IPS-NIHi11 (cell line): ENCODE measurements around the gene POLR2L.

ENCODE experiments used
- DNase-seq: peaks from one replicate; pipeline ENCODE4 v3.0.0; 2012; ENCODE audit warnings: mixed read lengths, low spot score

POLR2L gene

GRCh38 chr11:826836-827145, 15.5 kb downstream of the POLR2L start:
- DNase-seq = no peak

- DNase-seq = no peak
Measured at GRCh38 chr11:826227-826621, 16.1 kb downstream of the POLR2L start.

- no peak for DNase-seq
Measured at GRCh38 chr11:825366-826226, 16.7 kb downstream of the POLR2L start.

GRCh38 chr11:824942-825341, 17.4 kb downstream of the POLR2L start:
- DNase-seq = no peak

GRCh38 chr11:824292-824880, 17.9 kb downstream of the POLR2L start:
- DNase-seq = no peak

- no peak for DNase-seq
Measured at GRCh38 chr11:823441-824291, 18.7 kb downstream of the POLR2L start.

- DNase-seq = no peak
Measured at GRCh38 chr11:821512-822371, 20.6 kb downstream of the POLR2L start.

GRCh38 chr11:820655-821511, 21.4 kb downstream of the POLR2L start:
- DNase-seq = no peak

- DNase-seq = peak; percentile 81
Measured at GRCh38 chr11:819943-820649, 22.2 kb downstream of the POLR2L start.

GRCh38 chr11:819129-819931, 23.0 kb downstream of the POLR2L start:
- DNase-seq = peak; percentile 94

GRCh38 chr11:818396-819128, 23.8 kb downstream of the POLR2L start, which contains the start of gene PNPLA2:
PNPLA2 (plus strand) TSS chr11:818914; CDS start chr11:819719, 805 bp downstream.
- DNase-seq = no peak

GRCh38 chr11:816433-816779, 25.9 kb downstream of the POLR2L start:
- no peak for DNase-seq

GRCh38 chr11:815675-816432, 26.5 kb downstream of the POLR2L start:
- DNase-seq = no peak

- no peak for DNase-seq
Measured at GRCh38 chr11:813456-814096, 28.8 kb downstream of the POLR2L start.

- DNase-seq = no peak
Measured at GRCh38 chr11:813072-813455, 29.3 kb downstream of the POLR2L start.

- DNase-seq = no peak
Measured at GRCh38 chr11:812390-812789, 29.9 kb downstream of the POLR2L start.

- no peak for DNase-seq
Measured at GRCh38 chr11:811446-812245, 30.7 kb downstream of the POLR2L start.
